GM21737 (cell line): ENCODE results near the gene CLTC.

Experiments
- ATAC-seq: cut with Tn5 transposase; IDR thresholded peaks from one replicate; pipeline ENCODE4 v1.9.1; 2021; ENCODE audit warnings: mild to moderate bottlenecking, moderate library complexity; ENCODE audit not compliant: unreplicated experiment

Gene CLTC

DNA sequence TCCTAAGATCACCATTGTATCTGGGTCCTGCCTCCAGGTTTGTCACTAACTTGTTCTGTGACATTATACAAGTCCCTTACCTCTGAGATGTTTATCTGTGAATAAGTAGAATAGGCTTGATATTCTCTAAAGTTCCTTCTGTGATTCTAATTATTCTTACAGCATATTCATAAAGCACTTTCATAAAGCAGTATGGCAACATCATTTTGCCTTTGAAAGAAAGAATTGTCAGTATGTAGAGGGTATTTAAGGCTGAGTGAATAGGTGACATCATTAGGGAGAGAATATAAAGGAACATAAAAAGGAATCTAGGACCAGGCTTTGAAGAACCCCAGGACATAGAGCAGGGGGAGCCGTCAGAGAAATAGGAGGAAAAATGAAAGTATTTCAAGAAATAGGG, 103.3 kb downstream of the CLTC start:
- no peak for ATAC-seq

DNA sequence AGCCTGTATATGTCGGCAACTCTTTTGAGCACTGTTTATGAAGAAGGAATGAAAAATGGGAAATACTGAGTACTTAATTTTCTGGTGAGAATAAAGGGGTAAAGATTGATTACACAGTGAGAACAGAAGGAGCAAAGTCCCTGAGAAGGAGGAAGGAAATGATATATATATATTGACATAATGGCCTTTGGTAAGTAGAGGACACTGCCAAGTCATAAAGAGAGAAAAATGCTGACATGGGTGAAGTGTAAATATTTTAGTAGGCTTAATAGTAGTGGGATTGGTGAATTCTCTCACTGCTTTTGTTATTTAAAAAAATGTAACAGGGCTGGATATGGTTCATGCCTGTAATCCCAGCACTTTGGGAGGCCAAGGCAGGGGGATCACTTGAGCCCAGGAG, 103.9 kb downstream of the CLTC start:
- no peak for ATAC-seq

DNA sequence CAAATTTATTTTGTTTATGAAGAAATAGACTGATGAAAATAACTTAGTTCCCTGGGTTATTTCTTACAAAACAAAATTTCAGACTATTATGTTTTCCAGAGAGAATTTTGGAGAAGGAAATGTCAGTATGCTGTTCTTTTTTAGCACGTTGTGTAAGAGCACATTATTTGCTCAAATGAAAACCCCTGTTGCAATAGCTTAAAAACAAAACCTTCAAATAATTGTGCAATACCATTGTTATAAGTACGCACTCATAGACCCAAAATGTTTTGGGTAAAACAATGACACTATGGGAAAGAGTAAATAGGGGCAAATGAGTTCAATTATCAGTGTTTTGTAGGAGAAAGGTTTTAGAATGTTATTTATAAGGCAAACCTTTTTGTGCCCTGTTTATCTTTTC, 106.0 kb downstream of the CLTC start:
- no peak for ATAC-seq

DNA sequence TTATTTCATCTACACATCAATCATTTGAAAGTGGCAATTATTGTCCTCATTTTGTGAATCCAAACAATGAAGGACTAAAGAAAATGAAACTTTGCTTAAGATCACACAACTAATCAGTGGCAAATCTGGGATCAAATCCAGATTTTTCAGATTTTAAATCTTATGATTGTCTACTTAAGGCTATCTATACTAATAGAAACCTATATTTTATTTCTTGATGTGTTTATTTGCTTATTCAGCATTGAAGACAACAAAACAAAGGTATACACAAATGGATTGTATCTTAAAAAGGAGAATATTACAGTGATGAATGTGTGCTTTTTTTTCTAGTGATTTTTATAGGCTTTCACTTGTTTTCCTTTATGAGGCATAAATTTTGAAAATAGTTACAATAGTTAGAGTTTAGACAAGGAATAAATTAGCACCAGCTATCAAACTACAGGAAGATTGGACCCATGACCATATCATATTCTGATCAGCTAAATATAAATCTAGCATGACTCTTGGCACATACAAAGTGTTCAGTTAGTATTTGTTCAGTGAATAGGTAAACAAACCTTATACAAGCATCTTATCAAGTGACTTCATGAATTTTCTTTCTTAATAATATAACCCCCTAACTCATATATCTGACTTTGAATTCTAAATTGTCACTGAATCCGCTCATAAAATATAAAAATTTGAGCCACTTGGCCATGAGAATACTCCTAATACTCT, 108.3 kb downstream of the CLTC start:
- ATAC-seq, result no peak

DNA sequence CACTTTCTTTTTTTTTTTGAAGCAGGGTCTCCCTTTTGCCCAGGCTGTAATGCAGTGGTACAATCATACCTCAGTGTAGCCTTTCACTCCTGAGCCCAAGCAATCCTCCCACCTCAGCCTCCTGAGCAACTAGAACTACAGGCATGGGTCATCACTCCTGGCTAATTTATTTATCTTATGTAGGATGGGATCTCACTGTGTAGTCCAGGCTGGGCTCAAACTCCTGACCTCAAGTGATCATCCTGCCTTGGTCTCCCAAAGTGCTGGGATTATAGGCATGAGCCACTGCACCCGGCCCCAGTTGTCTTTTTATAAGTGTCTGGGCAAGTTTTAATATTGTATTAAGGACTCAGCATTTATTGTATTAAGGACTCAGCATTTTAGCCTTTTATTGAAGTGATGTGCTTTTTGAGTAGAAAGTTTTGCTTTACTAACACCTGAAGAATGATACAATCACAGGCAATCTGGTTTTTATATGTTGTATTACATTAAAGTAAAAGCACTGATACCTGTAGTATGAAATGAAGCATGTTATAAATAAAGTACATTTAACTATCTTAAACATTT, 110.7 kb downstream of the CLTC start:
- no peak for ATAC-seq

DNA sequence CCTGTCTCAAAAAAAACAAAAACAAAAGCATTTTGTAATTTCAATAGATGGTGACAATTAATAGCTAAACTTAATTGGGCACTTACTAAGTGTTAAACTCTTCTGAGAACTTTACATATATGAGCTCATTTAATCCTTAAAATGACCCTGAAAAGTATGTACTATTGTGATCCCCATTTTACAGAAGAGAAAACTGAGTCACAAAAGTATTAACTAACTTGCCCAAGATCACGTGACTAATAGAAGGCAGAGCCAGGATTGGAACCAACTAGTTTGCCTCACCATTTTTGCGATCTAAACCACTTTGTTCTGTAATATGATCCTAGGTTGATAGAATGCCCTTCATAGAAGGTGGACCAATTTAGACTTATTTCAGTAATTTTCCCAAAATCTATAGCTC, 114.0 kb downstream of the CLTC start:
- ATAC-seq, result no peak

DNA sequence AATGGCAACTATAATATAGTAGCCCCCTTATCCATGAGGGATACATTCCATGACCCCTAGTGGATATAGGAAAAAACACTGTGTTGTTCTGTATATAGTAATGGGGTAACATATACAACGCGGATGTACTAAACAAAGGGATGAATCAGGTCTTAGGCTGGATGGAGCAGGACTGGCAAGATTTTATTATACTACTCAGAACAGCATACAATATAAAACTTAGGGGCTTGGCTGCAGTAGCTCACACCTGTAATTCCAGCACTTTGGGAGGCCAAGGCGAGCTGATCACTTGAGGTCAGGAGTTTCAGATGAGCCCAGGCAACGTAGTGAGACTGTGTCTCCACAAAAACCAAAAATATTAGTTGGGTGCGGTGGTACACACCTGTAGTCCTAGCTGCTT, 114.5 kb downstream of the CLTC start:
- no peak for ATAC-seq

DNA sequence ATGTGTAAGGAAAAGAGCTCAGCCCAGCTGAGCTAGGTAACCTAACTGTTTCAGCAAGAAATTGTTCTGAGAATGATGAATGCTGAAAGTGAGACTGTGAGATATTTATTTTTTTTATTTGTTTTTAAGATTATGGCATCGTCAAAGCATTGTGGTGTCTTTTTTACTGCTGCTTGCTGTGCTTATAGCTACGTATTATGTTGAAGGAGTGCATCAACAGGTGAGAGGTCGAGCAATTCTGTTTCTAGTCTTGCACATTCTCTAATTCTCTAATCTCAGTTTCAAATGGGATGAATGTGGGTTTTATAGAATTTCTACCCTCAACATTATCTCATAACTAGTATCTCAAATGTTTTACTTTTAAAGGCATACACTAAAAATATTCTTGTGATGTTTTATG, 117.6 kb downstream of the CLTC start:
- ATAC-seq, result no peak

DNA sequence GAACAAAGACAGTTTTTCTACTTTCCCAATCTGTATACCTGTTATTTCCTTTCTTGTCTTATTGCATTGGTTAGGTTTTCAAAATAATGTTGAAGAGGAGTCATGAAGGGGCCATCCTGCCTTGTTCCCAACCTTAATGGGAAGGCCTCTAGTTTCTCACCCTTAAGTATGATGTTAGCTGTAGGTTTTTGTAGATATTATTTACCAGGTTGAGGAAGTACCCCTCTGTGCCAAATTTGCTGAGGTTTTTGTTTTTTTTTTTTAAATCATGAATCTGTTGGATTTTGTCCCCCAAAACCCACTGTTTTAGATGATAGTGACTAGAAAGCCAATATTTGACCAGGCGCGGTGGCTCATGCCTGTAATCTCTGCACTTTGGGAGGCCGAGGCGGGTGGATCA, 124.1 kb downstream of the CLTC start:
- ATAC-seq, result no peak

DNA sequence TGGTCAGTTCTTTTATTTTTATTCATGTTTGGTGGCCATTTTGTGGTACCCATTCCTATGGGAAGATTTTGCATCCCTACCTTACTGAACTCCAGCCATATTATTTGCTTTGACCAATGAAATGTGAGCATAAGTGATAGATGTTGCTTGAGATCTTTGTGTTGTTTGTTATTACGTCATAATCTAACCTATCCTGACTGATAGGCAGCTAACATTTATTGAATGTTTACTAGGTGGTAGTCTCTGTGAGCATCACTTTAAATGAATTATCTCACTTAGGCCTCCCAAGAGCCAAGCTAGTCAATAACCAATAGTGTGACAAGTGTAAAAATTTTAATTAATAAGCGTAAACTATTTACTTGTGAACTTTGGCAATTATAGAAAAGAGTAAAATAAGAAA, 125.3 kb downstream of the CLTC start:
- no peak for ATAC-seq
